Activated T-helper 1 cell treated with anti-CD3 and anti-CD28 coated beads, Interleukin-12 subunit alpha, Interleukin-12 subunit beta, Interleukin-2, Interleukin-4 antibody, amounts not matched to agents 30 ng/mL and 10 ng/mL and 1 ng/mL, durations not matched to agents 14 hours and 24 hours and 36 hours (primary cell): Measurements from ENCODE around the gene GPR45. TPM values are rescaled to one million over a fixed set of nuclear protein-coding genes. Genes with fewer than 3 reads are reported as not detected.
"Not testable (repeated sequence)": the region's sequence is repeated elsewhere in the genome, so short reads cannot be mapped to it uniquely, and the experiment has no call there.

ENCODE experiments used
- DNase-seq: peaks from one replicate; pipeline ENCODE4 v3.0.0; 2021; ENCODE audit warnings: low spot score
- H3K27ac Mint-ChIP-seq: one replicate; pipeline ENCODE4 v1.8.0; 2021; ENCODE audit warnings: mild to moderate bottlenecking, mixed read lengths
- H3K27me3 Mint-ChIP-seq: one replicate; pipeline ENCODE4 v1.8.0; 2022; ENCODE audit warnings: mild to moderate bottlenecking, moderate library complexity, mixed read lengths; ENCODE audit not compliant: insufficient read depth
- H3K36me3 Mint-ChIP-seq: one replicate; pipeline ENCODE4 v1.8.0; 2021; ENCODE audit warnings: low read depth, mixed read lengths
- H3K4me1 Mint-ChIP-seq: one replicate; pipeline ENCODE4 v1.8.0; 2021; ENCODE audit warnings: low read depth, mixed read lengths
- H3K4me3 Mint-ChIP-seq: one replicate; pipeline ENCODE4 v1.8.0; 2021; ENCODE audit warnings: mild to moderate bottlenecking, moderate library complexity, mixed read lengths
- H3K9me3 Mint-ChIP-seq: one replicate; pipeline ENCODE4 v1.8.0; 2021; ENCODE audit warnings: mixed read lengths
- intact Hi-C: fragments of 100-400 bp; cut with micrococcal nuclease; formaldehyde crosslinking; loops from one replicate; pipeline ENCODE4 v1.15.1; 2024
- total RNA-seq: library from RNA; stranded (reverse); gene quantifications from 2 replicates; pipeline ENCODE4 v1.2.3, GENCODE V29; 2022

Gene GPR45
- total RNA-seq, 1 donor from 2014 or later, result not detected

- Mint-ChIP-seq H3K4me1 (no peaks in the 10 kb centered on the region), H3K27ac (no peak overlapping the region)
- intact Hi-C loops, result no loop called here
Measured at GRCh38 chr2:105242286-105242993, 897 bp downstream of the GPR45 start.

GRCh38 chr2:105243961-105244360 is 2.4 kb downstream of the GPR45 start:
- H3K4me3 Mint-ChIP-seq, result no peak overlapping the region
- DNase-seq, result no peak
- intact Hi-C loops, result no loop called here
- no peaks in the 10 kb centered on the region for H3K9me3 Mint-ChIP-seq
- H3K27ac Mint-ChIP-seq, result no peak overlapping the region
- H3K4me1 Mint-ChIP-seq, result no peaks in the 10 kb centered on the region
- peaks cover 3% of the 10 kb centered on the region for H3K27me3 Mint-ChIP-seq
- no peaks in the 10 kb centered on the region for H3K36me3 Mint-ChIP-seq

More at GRCh38 chr2:105242286-105242993, 897 bp downstream of the GPR45 start:
- H3K9me3 Mint-ChIP-seq, result no peaks in the 10 kb centered on the region
- no peak overlapping the region for H3K4me3 Mint-ChIP-seq
- H3K36me3 Mint-ChIP-seq, result no peaks in the 10 kb centered on the region
- no peak for DNase-seq
- peaks cover 8% of the 10 kb centered on the region for H3K27me3 Mint-ChIP-seq

- no peak overlapping the region for H3K27ac Mint-ChIP-seq
- peaks cover 1% of the 10 kb centered on the region for H3K27me3 Mint-ChIP-seq
- intact Hi-C loops, result no loop called here
- H3K4me1 Mint-ChIP-seq, result no peaks in the 10 kb centered on the region
- no peaks in the 10 kb centered on the region for H3K36me3 Mint-ChIP-seq
- no peak for DNase-seq
- no peaks in the 10 kb centered on the region for H3K9me3 Mint-ChIP-seq
- no peak overlapping the region for H3K4me3 Mint-ChIP-seq
Measured at GRCh38 chr2:105244451-105244850, 2.9 kb downstream of the GPR45 start.

GRCh38 chr2:105248316-105249070 is 7.0 kb downstream of the GPR45 start:
- H3K4me1 Mint-ChIP-seq, result no peaks in the 10 kb centered on the region
- no peak for DNase-seq
- peaks cover 1% of the 10 kb centered on the region for H3K27me3 Mint-ChIP-seq
- H3K4me3 Mint-ChIP-seq, result no peak overlapping the region
- no peaks in the 10 kb centered on the region for H3K36me3 Mint-ChIP-seq
- intact Hi-C loops, result no loop called here
- H3K27ac Mint-ChIP-seq, result no peak overlapping the region
- no peaks in the 10 kb centered on the region for H3K9me3 Mint-ChIP-seq

GRCh38 chr2:105249181-105249580 is 7.6 kb downstream of the GPR45 start:
- Mint-ChIP-seq H3K27ac (no peak overlapping the region), H3K4me1 (no peaks in the 10 kb centered on the region), H3K9me3 (no peaks in the 10 kb centered on the region), H3K4me3 (no peak overlapping the region), H3K36me3 (no peaks in the 10 kb centered on the region), H3K27me3 (peaks cover 1% of the 10 kb centered on the region)
- no peak for DNase-seq
- intact Hi-C loops, result no loop called here

GRCh38 chr2:105249891-105250290 is 8.3 kb downstream of the GPR45 start:
- no peaks in the 10 kb centered on the region for H3K4me1 Mint-ChIP-seq
- H3K27me3 Mint-ChIP-seq, result peaks cover 1% of the 10 kb centered on the region
- no peak overlapping the region for H3K4me3 Mint-ChIP-seq
- no peaks in the 10 kb centered on the region for H3K9me3 Mint-ChIP-seq
- no peak for DNase-seq
- H3K36me3 Mint-ChIP-seq, result no peaks in the 10 kb centered on the region
- H3K27ac Mint-ChIP-seq, result no peak overlapping the region
- intact Hi-C loops, result no loop called here

GRCh38 chr2:105251016-105251648 is 9.6 kb downstream of the GPR45 start:
- H3K27ac Mint-ChIP-seq, intact Hi-C loops, H3K9me3 Mint-ChIP-seq, DNase-seq, H3K4me3 Mint-ChIP-seq, H3K27me3 Mint-ChIP-seq, H3K36me3 Mint-ChIP-seq, H3K4me1 Mint-ChIP-seq: not testable (repeated sequence)

GRCh38 chr2:105252271-105252670 is 10.7 kb downstream of the GPR45 start:
- intact Hi-C loops, result no loop called here
- no peak overlapping the region for H3K27ac Mint-ChIP-seq
- no peak for DNase-seq
- H3K9me3 Mint-ChIP-seq, result no peaks in the 10 kb centered on the region
- no peaks in the 10 kb centered on the region for H3K36me3 Mint-ChIP-seq
- no peaks in the 10 kb centered on the region for H3K4me1 Mint-ChIP-seq
- peaks cover 2% of the 10 kb centered on the region for H3K27me3 Mint-ChIP-seq
- H3K4me3 Mint-ChIP-seq, result no peak overlapping the region

GRCh38 chr2:105254531-105255210 is 13.1 kb downstream of the GPR45 start:
- H3K27ac Mint-ChIP-seq, result no peak overlapping the region

GRCh38 chr2:105255979-105256378 is 14.4 kb downstream of the GPR45 start:
- no peak overlapping the region for H3K4me3 Mint-ChIP-seq
- no peaks in the 10 kb centered on the region for H3K4me1 Mint-ChIP-seq
- no peaks in the 10 kb centered on the region for H3K36me3 Mint-ChIP-seq
- DNase-seq, result no peak
- H3K27ac Mint-ChIP-seq, result no peak overlapping the region
- peaks cover 4% of the 10 kb centered on the region for H3K27me3 Mint-ChIP-seq
- intact Hi-C loops, result no loop called here
- no peaks in the 10 kb centered on the region for H3K9me3 Mint-ChIP-seq

More at GRCh38 chr2:105254531-105255210, 13.1 kb downstream of the GPR45 start:
- intact Hi-C loops, result no loop called here
- Mint-ChIP-seq H3K9me3 (no peaks in the 10 kb centered on the region), H3K36me3 (no peaks in the 10 kb centered on the region), H3K4me1 (no peaks in the 10 kb centered on the region), H3K4me3 (no peak overlapping the region), H3K27me3 (peaks cover 4% of the 10 kb centered on the region)
- no peak for DNase-seq

GRCh38 chr2:105256431-105257047 is 15.0 kb downstream of the GPR45 start:
- Mint-ChIP-seq H3K27ac (no peak overlapping the region), H3K4me3 (no peak overlapping the region), H3K27me3 (peaks cover 4% of the 10 kb centered on the region), H3K9me3 (no peaks in the 10 kb centered on the region), H3K4me1 (no peaks in the 10 kb centered on the region), H3K36me3 (no peaks in the 10 kb centered on the region)
- intact Hi-C loops, result no loop called here
- no peak for DNase-seq

GRCh38 chr2:105257981-105258380 is 16.4 kb downstream of the GPR45 start:
- no peak for DNase-seq
- intact Hi-C loops, result no loop called here
- Mint-ChIP-seq H3K27me3 (peaks cover 4% of the 10 kb centered on the region), H3K36me3 (no peaks in the 10 kb centered on the region), H3K4me3 (no peak overlapping the region), H3K27ac (no peak overlapping the region), H3K9me3 (no peaks in the 10 kb centered on the region), H3K4me1 (no peaks in the 10 kb centered on the region)
